Measurements from ENCODE around the gene MEGF6.

The MEGF6 gene

DNA sequence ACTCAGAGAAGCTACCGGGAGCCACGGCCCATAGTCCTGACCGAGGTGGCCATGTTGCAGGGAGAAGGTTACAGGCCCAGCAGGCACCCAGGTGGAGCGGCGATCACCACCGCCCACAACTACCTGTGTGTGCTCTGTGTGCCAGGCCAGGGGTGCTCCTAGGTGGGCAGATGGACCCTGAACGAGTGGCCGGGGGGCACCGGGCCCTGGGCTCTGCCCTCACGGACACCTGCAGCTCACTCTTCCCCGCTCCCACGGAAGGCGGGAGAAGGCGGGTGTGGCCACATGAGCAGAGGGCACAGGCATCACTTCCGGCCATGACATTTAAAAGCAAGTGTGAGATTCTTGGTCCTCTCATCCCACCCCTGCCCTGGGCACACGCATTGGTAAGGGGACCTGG lies 73.9 kb downstream of the MEGF6 start:
- DNase-seq (ENCODE audit: low read depth in 2 of 2), result no peak

DNA sequence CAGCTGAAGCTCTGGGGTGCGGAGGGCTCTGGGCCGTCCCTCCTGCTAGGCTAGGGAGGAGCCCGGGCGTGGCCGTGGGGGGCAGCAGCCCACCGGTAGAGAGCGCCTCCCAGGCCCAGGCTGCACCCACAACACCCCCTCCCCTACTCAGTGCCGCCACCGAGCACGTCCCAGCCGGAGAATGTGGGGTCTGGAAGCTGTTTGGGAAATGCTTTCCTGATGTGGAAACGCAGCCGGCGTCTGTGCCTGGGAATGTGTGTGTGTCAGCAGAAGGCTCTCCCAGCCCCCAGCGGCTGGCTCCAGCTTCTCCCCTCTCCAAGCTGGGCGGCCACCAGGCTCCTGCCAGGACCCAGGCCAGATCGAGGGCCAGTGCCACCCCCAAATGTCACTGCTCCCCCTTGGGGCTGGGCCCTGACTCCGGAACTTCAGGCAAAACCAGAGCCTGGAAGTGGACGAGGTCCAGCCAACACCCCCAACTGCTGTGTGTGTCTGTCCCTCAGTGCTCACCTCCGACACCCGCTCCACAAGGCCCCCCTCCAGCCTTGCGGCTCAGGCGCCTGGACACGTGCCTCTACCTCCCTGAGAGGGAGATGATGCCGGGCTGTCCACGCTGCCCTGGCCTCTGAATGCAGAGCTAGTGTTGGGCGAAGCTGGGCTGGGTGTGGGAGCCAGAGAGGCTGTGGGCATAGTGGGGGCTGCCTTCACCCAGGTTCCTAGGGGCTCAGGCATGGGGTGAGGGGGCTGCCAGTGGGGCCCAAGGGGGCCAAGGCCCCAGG lies 74.7 kb downstream of the MEGF6 start:
- no peak for DNase-seq (ENCODE audit: low read depth in 2 of 2)

DNA sequence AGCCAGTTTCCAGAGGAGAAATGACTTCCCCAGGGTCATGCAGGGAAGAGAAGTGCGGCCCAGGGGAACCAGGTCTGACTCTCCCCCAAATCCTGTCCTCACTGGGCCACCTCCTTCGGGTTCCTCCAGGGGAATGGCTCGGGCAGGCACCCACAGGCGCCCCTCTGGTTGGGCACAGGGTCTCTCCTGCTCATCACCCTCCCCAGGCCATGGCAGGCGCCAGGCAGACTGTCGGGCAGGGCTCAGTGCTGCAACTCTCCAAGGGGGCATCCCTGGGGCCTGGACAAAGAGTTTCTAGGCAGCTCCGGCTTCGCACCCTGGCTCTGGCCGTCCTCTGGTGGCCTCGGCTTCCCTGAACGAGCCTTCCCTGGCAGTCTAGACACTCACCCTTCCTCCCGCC lies 75.6 kb downstream of the MEGF6 start:
- DNase-seq (ENCODE audit: low read depth in 2 of 2), result no peak

DNA sequence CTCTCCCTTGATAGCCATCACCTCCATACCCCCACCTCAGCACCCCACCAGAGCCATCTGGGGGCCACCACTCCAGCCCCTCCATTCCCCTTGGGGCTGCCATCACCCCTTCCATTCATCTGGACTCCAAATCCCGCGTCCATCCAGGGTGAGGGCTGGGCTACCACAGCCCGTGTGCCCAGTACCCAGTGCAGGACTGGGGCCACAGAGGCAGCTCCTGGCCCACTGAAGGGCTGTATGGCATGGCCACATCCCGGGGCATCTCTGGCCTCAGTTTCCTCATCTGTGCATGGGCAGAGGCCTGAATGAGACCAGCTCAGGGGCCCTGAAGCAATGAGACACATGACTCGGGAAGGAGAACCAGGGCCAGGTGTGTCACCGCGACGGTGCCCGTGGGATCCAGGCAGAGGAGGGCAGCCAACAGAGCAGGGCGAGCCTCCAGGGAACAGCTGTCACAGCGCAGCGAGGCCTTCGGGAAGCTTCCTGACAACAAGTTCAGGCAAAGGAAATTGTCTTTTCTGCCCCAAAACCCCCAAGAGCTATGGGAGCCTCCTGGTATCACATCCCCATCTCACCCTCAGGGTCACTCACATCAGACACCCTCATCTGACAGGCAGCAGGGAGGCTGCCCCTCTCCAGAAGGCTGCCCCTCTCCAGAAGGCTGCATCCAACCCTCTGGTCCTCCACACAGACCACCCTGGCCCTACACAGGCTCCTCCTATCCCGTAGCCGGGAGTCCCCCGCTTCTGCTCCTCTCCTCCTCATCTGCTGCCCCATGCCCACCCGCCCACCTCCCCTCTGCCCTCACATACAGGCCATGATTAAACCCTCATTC lies 76.3 kb downstream of the MEGF6 start:
- DNase-seq (ENCODE audit: low read depth in 2 of 2), result no peak

DNA sequence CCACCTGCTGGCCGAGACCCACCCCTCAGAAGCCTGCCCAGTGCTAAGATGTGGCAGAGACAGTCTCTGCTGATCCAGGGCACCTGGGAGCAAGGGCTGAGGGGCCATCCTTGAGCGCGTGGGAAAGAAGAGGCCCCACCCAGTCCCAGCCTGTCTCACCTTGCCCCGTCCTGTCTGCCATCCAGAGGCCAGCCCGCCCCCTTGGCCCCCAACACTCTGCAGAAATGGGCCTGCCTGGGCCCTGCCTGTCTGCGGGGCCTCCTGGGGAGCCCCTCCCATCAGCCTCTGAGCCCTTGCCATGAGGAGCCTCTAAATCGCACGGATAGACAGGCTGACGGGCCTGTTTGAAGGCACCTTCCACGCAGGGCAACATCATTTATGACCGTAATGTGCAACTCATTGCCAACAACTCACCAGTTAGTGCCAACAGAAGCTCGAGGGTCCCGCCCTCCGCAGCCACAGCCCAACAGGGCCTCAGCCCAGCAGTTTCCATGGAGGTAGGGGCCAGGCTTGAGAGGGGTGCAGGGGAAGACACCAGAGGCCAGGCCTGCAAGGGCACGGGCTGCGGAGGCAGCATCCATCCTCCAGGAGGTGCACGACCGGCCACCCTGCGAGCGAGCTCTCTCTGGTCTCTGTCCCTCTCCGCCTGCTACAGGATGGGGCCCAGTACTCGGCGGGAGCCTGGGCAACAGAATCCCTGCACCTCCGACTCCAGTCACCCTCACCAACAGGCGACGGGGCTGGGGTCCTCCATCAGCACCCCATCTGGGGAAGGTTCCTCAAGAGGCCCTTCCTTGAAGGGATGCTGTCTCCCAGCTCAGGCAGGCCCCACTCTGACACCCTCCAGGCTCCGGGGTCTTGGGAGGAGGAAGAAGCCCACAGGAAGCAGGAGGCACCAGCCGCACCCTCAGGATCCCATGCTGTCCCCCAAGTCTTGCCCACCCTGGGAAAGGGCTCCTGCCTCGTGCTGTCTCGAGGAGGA lies 78.0 kb downstream of the MEGF6 start:
- no peak for DNase-seq (ENCODE audit: low read depth in 2 of 2)

DNA sequence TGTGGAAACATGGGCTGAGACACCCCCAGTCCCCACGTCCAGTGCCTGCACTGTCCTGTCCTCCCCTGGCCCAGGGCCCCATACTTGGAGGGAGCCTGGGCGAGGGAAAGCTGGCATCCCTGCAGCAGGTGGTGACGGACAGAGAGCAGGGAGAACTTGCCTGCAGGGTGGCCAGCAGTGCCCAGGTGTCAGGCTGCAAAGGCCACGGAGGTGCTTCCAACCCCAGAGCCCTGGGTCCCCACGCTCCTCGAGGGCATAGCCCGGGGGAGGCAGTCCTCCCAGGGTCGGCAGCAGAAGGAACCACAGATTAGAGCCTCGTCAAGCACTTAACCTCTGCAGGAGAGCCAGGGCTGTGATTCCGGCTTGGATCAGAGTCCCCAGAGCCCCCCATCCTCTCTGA lies 79.4 kb downstream of the MEGF6 start:
- no peak for DNase-seq (ENCODE audit: low read depth in 2 of 2)

DNA sequence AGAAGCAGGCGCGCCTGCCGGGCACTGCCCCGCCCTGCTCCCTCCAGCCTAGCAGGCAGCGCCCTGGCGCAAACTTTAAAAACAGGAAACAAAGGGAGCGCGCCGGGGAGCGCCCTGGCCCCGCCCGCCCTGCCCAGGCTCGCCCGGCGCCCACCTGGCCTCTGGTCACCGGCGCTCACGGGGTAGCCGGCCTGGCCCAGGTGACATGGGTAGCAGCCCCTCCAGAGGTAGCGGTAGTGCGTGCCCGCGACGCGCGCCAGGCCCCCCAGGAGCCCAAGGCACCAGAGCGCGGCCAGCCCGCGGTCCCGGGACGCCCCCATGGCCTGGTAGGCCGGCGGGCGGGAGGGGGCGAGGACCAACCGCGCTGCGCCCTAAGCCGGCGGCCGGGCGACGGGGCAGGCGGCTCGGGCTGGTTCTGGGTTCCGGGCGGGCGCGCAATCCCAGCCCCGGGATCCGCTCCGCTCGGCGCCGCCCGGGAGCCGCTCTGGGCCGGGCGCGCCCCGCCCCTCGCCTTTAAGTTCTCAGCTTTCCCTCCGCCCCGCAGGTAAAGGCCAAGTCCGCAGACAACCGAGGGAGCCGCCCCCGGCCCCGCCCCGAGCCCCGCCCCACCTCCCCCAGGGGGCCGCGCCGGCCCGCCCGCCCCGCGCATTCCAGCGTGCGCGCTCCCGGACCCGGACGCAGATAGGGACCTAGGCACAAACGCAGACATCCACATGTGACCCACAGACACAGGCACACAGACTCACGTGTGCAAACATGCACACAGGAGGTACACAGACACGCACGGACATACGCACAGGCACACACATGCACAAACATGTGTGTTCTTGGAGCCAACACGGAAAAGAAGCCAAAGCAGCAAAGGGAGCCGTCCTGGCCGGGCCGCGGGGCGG lies 80.1 kb downstream of the MEGF6 start:
- peak; percentile 66 to 71 for DNase-seq (ENCODE audit: low read depth in 2 of 2)

DNA sequence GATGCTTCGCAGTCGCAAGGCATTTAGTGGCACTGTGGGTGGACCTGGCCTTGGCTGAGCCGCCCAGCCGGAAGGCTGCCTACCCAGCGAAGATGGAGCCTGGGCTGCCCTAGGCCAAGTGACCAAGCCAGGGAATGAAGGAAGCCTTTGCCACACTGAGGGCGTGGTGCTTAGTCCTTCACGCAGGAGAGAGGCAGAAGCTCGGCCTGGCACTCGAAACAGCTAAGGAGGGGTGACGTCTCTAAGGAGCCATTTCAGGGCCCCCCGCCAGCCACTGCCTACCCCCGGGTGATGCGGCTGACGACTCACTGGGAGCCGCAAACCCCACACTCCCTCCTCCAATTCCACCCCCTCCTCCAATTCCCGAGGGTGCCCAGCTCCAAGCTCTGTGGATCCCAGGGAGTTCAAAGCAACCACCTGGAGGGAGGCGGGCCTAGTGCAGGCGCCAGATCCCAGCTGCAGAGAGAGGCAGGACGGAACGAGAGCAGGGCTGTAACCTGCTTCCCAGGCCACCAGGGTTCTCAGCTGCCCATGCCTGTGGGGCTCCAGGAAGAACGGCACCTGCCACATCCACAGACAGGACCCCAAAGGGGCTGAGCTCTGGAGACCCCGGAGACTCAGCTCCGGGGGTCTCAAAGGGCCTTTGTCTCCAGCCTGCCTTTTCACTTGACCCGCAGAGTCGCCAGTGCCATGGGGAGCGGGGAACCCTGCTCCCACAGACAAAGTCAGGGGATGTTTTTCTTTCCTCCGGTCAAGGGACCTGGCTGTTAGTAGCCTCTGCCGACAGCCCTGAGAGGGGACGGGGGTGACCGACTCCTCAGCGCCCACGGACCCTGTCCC lies 81.0 kb downstream of the MEGF6 start:
- DNase-seq (ENCODE audit: low read depth in 2 of 2), result no peak

DNA sequence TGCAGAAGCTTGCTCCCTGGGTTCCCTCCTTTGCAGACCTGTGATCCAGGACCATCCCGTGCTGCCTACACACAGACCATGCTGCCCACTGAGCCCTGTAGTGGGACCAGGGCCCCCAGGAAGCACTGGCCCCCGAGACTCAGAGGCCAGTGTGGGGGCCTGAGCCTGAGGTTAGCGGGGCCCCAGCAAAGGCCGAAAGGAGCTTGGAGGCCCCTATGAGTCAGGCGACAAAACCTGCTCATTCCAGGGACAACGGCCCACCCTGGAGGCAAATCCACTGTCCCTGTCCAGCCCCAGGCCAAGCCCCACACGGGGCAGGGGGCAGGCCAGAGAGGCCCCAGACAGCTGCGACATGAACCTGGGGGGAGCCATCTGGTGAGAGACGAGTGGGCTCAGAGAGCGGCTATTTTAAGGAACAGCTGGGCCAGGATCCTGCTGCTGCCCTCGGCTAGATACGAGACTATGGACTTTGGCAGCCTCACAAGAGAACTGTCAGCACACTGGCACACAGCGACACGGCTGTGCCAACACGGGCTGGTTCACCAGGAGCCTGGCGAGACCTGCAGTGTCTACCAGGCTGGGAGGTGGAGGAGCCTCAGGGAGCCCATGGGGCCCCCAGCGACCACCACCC lies 82.1 kb downstream of the MEGF6 start:
- DNase-seq (ENCODE audit: low read depth in 2 of 2), result no peak

DNA sequence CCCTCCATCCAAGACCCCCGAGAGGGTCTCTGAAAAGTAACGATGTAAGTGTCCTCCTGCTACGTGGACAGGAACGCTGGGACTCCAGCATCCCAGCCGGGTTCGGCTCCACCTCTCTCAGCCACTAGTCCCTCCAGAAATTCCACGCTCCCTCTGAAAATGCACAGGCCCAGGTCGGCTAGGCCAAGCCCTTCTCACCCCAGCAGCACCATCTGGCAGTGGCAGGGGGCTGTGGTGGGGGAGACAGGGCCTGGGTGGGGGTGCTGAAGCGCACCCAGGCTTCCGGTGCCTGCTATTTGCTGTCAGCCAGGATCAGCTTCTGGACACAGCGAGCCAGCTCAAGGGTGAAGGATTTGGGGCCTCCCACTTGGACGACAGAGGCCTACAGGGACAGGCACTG lies 83.5 kb downstream of the MEGF6 start:
- no peak for DNase-seq (ENCODE audit: low read depth in 2 of 2)

DNA sequence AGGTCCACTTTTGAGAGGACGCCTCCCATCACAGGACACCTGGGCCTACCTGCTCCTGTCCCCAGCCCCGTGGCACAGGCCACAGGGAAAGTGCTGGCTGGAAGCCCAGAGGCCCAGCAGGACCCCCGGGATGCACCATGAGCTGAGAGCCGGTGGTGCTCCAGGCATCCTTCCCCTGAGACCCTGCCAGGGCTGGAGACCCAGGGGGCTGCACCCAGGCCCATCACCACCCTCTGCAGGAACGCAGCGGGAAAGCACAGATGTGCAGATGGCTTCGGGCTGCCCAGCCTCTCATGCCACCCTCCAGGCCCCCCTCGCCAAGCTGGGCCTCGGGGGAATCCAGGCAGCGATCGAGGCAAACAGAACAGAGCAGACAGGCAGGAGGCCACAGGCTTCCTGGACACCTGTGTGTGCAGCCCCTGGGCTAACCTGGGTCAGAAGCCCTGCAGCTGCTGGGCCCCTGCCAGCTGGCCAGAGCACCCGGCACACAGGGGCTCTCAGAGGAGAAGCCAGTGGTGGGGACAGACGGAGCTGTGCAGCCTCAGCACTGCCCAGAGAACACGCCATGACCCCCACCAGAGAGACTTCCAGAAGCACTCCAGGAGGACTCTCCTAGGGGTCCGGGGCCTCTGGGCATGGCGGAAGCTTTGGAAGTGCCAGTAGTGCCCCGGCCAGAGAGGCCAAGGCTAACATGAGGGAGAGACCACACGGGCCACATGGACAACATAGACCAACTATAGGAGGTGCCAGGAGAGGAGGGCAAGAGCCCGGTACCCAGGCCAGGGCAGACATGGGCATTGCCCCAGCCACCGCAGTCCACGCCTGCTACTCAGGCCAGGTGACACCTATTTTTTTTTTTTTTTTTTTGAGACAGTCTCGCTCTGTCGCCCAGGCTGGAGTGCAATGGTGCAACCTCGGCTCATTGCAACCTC lies 85.5 kb downstream of the MEGF6 start:
- DNase-seq (ENCODE audit: low read depth in 2 of 2), result no peak

DNA sequence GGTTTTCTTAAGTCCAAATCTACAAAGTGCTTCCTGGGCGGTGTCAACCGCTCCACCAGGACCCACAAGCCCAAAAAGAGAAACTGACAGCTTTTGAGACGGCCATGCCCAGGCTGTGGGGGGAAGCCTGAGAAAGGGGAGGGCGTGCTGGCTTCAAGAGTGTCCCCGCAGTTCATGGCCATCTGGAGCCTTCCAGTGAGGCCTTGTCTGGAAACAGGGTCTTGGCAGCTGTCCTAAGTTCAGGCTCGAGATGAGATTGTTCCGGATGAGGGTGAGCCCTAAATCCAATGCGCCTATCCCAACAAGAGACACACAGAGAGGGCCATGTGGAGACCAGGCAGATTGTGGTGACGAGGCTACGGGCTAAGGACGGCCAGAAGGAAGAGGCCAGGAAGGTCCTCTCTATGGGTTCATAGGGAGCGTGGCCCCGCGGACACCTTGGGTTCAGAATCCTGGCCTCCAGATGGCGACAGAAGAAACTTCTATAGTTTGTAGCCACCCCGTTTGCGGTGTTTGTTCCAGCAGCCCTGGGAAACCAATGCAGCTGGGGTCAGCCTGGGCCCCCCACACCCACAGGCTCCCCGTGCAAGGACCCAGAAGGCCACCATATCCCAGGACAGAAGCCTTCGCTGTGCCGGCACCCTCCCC lies 86.6 kb downstream of the MEGF6 start:
- no peak for DNase-seq (ENCODE audit: low read depth in 2 of 2)

DNA sequence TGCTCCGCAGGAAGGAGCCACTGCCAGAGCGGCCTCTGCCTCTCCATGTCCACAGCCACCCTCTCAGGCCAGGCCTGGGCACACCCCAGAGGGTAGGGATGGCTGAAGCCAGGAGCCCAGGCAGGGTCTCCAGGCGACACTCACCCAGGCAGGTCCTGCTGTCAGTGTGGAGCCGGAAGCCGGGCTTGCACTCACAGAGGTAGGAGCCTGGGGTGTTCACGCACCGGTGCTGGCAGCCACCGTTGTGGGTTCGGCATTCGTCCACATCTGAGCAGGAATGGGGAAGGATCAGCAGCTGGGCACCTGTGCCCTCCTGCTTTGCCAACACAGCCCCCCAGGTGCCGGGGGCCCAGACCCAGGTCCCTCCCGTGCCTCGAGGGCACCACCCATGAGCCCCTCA lies 87.3 kb downstream of the MEGF6 start:
- DNase-seq (ENCODE audit: low read depth in 2 of 2), result no peak

DNA sequence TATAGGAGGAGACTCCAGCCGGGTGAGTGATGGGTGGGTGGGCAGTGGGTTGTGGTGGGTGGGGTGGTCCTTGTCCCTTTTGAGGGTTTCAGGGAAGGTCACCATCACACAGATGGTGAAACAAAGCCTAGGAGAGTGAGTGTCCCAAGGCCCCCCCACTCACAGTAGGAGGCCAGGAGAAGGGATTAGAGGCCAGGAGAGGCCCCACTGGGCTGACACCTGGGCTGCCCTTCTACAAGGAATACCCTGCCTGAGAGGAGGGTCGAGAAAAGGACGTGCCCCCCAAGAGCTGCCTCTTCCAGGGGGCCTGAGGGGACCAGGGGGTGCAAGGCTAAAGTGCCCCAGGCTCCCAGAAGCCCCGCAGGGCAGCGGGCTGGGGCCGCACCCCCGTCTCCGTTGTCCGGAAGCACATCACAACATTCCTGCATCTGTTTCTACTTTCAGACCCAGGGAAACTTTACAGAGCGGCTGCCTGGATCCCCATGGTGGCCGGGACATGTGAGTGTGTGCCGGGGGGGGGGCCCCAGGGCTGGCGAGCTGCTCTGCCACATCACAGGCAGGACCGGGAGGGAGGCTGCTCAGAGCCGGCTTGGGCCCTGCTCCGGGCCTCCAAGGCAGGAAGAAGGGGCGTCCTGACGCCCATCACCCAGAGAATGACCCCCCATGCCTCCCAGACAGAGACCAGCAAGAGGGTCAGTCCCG lies 88.6 kb downstream of the MEGF6 start:
- DNase-seq (ENCODE audit: low read depth in 2 of 2), result no peak

DNA sequence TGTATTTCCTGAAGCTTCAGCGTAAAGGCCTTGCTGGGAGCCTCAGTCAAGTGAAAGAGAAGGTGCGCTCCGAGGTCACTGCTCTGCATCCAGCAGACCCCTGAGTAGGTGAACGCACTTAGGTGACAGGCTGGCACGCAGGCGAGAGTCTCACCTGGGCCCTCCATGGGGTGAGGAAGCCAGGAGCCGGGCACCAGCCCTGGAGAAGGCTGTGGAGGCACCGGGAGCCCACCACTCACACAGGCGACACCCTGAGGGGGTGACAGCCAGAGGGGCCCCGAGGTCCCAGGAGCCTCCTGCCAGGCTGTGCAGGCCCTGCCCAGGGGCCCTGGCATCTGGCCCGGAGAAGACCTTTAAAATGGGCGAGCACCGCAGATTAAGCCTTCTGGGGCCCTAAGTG lies 89.2 kb downstream of the MEGF6 start:
- no peak for DNase-seq (ENCODE audit: low read depth in 2 of 2)

DNA sequence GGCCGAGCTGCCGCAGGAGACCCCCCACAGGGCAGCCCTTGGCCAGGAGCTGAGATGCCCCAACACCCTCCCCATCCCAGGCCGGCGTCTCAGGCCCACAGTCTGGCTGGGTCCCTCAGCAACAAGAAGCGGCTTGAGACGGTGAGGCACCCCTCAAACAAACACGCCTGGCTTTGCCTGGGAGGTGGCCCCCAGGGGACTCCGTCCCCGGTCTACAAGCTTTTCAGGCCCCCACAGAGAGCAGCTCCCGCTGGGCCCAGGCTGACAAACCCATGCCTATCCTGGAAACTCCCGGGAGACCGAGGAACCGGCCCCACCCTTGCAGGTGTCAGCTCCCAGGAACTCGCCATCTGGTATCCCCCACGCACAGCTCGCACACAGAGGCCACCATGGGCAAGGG lies 89.9 kb downstream of the MEGF6 start:
- DNase-seq (ENCODE audit: low read depth in 2 of 2), result no peak

Data from stimulated activated CD4-positive, alpha-beta T cell treated with anti-CD3 and anti-CD28 coated beads, Interleukin-1b, Interleukin-23, amount 100 ng/mL, for 4 hours (primary cell).